ENCODE results near the gene TRIM9. TPM values are rescaled to one million over a fixed set of nuclear protein-coding genes. Genes with fewer than 3 reads are reported as not detected.

TRIM9 gene
- total RNA-seq, 2 donors from 2014 or later = 0.46 to 6.5 TPM

- TF ChIP-seq CTCF (IDR thresholded peaks at IDR 0.05) = no peak
- TF ChIP-seq POLR2A (IDR thresholded peaks at IDR 0.05) = no peak
- TF ChIP-seq POLR2AphosphoS5 (IDR thresholded peaks at IDR 0.05) = no peak
- no peaks in the 10 kb centered on the region for H3K9me3 ChIP-seq
- 31% methylated on average over 2 of the region's 2 CpGs for WGBS
- H3K27me3 ChIP-seq (replicated peaks; ENCODE audit: insufficient read depth) = no peaks in the 10 kb centered on the region
- H3K4me3 ChIP-seq = no peak overlapping the region
- no peak overlapping the region for H3K27ac ChIP-seq
- H3K36me3 ChIP-seq = no peaks in the 10 kb centered on the region
- DNase-seq (ENCODE audit: low spot score) = no peak
- intact Hi-C loops (cut with DNase I) = no loop called here
- no peaks in the 10 kb centered on the region for H3K4me1 ChIP-seq (replicated peaks)
Observed at GRCh38 chr14:51138404-51139103, 43.6 kb upstream of the TRIM9 start.

- intact Hi-C loops (cut with DNase I) = no loop called here
- H3K27me3 ChIP-seq (replicated peaks; ENCODE audit: insufficient read depth) = peaks cover 1% of the 10 kb centered on the region
- TF ChIP-seq POLR2A (IDR thresholded peaks at IDR 0.05) (no peak), CTCF (IDR thresholded peaks at IDR 0.05) (no peak), POLR2AphosphoS5 (IDR thresholded peaks at IDR 0.05) (no peak)
Observed at GRCh38 chr14:51131516-51131915, 36.6 kb upstream of the TRIM9 start.

GRCh38 chr14:51129130-51129529 is 34.2 kb upstream of the TRIM9 start:
- H3K27ac ChIP-seq = no peak overlapping the region
- peaks cover 1% of the 10 kb centered on the region for H3K27me3 ChIP-seq (replicated peaks; ENCODE audit: insufficient read depth)
- DNase-seq (ENCODE audit: low spot score) = no peak
- intact Hi-C loops (cut with DNase I) = no loop called here
- no peaks in the 10 kb centered on the region for H3K9me3 ChIP-seq
- no peaks in the 10 kb centered on the region for H3K4me1 ChIP-seq (replicated peaks)
- no peaks in the 10 kb centered on the region for H3K36me3 ChIP-seq
- 98% methylated on average over 4 of the region's 4 CpGs for WGBS
- TF ChIP-seq POLR2AphosphoS5 (IDR thresholded peaks at IDR 0.05) (no peak), CTCF (IDR thresholded peaks at IDR 0.05) (no peak)
- no peak overlapping the region for H3K4me3 ChIP-seq

More at GRCh38 chr14:51131516-51131915, 36.6 kb upstream of the TRIM9 start:
- Histone ChIP-seq H3K36me3 (no peaks in the 10 kb centered on the region), H3K9me3 (no peaks in the 10 kb centered on the region), H3K4me3 (no peak overlapping the region), H3K4me1 (replicated peaks) (no peaks in the 10 kb centered on the region), H3K27ac (no peak overlapping the region)
- WGBS = 68% methylated on average over 2 of the region's 2 CpGs
- no peak for DNase-seq (ENCODE audit: low spot score)

GRCh38 chr14:51124029-51124428 is 29.1 kb upstream of the TRIM9 start:
- Histone ChIP-seq H3K9me3 (no peaks in the 10 kb centered on the region), H3K36me3 (no peaks in the 10 kb centered on the region), H3K27me3 (replicated peaks; ENCODE audit: insufficient read depth) (peaks cover 1% of the 10 kb centered on the region), H3K27ac (no peak overlapping the region), H3K4me1 (replicated peaks) (no peaks in the 10 kb centered on the region), H3K4me3 (no peak overlapping the region)
- intact Hi-C loops (cut with DNase I) = no loop called here
- 84% methylated on average over 5 of the region's 5 CpGs for WGBS
- no peak for TF ChIP-seq CTCF (IDR thresholded peaks at IDR 0.05)
- DNase-seq (ENCODE audit: low spot score) = no peak

GRCh38 chr14:51121096-51121495 is 26.2 kb upstream of the TRIM9 start:
- TF ChIP-seq POLR2A (IDR thresholded peaks at IDR 0.05) = no peak
- no peak for TF ChIP-seq POLR2AphosphoS5 (IDR thresholded peaks at IDR 0.05)
- TF ChIP-seq CTCF (IDR thresholded peaks at IDR 0.05) = no peak
- Histone ChIP-seq H3K4me1 (replicated peaks) (no peaks in the 10 kb centered on the region), H3K4me3 (no peak overlapping the region), H3K9me3 (no peaks in the 10 kb centered on the region), H3K27me3 (replicated peaks; ENCODE audit: insufficient read depth) (no peaks in the 10 kb centered on the region), H3K27ac (no peak overlapping the region), H3K36me3 (no peaks in the 10 kb centered on the region)
- intact Hi-C loops (cut with DNase I) = no loop called here
- 65% methylated on average over 3 of the region's 3 CpGs for WGBS
- no peak for DNase-seq (ENCODE audit: low spot score)
